Lung (tissue), 12 donors: ENCODE data around the gene RFX5. TPM values are rescaled to one million over a fixed set of nuclear protein-coding genes. Genes with fewer than 3 reads are reported as not detected.

ENCODE experiments used
- ATAC-seq: fragments of 200-7000 bp; cut with Tn5 transposase; one replicate; pipeline ENCODE4 v1.9.1; 2020; ENCODE audit warnings: moderate number of reproducible peaks; ENCODE audit not compliant: insufficient read depth, low FRiP score
- DNase-seq, 3 donors: peaks; one replicate each; pipeline ENCODE4 v3.0.0-alpha.2; 2013 to 2017
- H3K27ac ChIP-seq, 2 donors: one replicate each; pipeline ENCODE4 v1.5.1; 2013; ENCODE audit warnings: mild to moderate bottlenecking in 2 of 2, moderate library complexity in 2 of 2, control low read depth in 1 of 2, inconsistent platforms in 1 of 2, low read depth in 1 of 2, low read length in 1 of 2
- H3K27me3 ChIP-seq, 3 donors: one replicate each; pipeline ENCODE4 v1.5.1; 2013; ENCODE audit warnings: low read length in 2 of 3; ENCODE audit not compliant: control insufficient read depth in 3 of 3, insufficient read depth in 3 of 3
- H3K36me3 ChIP-seq, 4 donors: one replicate each; pipeline ENCODE4 v1.5.1; 2013; ENCODE audit warnings: low read length in 4 of 4, mild to moderate bottlenecking in 1 of 4, moderate library complexity in 1 of 4; ENCODE audit not compliant: control insufficient read depth in 4 of 4, insufficient read depth in 4 of 4
- H3K4me1 ChIP-seq, 5 donors: one replicate each; pipeline ENCODE4 v1.5.1; 2013; ENCODE audit warnings: low read length in 5 of 5, mild to moderate bottlenecking in 2 of 5, moderate library complexity in 1 of 5; ENCODE audit not compliant: control insufficient read depth in 5 of 5, insufficient read depth in 5 of 5
- H3K4me3 ChIP-seq: one replicate; pipeline ENCODE4 v1.5.1; 2013; ENCODE audit warnings: mild to moderate bottlenecking, control low read depth, moderate library complexity
- H3K9ac ChIP-seq, 2 donors: one replicate each; pipeline ENCODE4 v1.5.1; 2013; ENCODE audit warnings: low read length in 2 of 2, control low read depth in 1 of 2; ENCODE audit not compliant: insufficient read depth in 1 of 2
- H3K9me3 ChIP-seq, 4 donors: one replicate each; pipeline ENCODE4 v1.5.1; 2013; ENCODE audit warnings: low read length in 3 of 4, mild to moderate bottlenecking in 1 of 4, moderate library complexity in 1 of 4; ENCODE audit not compliant: control insufficient read depth in 4 of 4, insufficient read depth in 3 of 4
- CTCF ChIP-seq: IDR thresholded peaks from 2 replicates; pipeline ENCODE4 v1.5.1; 2012; ENCODE audit warnings: mild to moderate bottlenecking; ENCODE audit errors: control extremely low read depth, extremely low read depth
- WGBS, 2 donors: extraction: QIAGEN DNeasy Blood & Tissue Kit; methylation state at CpG; one replicate each; pipeline ENCODE4 v1.1.7; 2013; 5-methylcytosine and 5-hydroxymethylcytosine counted together
- polyA plus RNA-seq, 2 donors: library from polyadenylated mRNA; stranded (reverse); fragments of 200-250 nt; gene quantifications; one replicate each; pipeline ENCODE4 v1.2.1, GENCODE V29; 2013
- total RNA-seq, 2 donors: library from RNA; depleted of rRNA in 1 of 2; stranded (reverse); fragments of >200 nt in 1 of 2; gene quantifications; one replicate each; pipeline ENCODE4 v1.2.1, GENCODE V29; 2014 to 2021
- donor health status: control.
- donor health status: control.
- donor health status: Bipolar disorder and iron deficiency.
- donor health status: healthy.
- donor health status: DM: yes; HTN: yes; CAD: no.

RFX5 gene
- total and polyA plus RNA-seq, 4 donors = 16.6 to 40.3 (median 34.6) TPM

GRCh38 chr1:151386002-151386401, 39.0 kb upstream of the RFX5 start:
- ATAC-seq (no peak), DNase-seq (no peak)
- Histone ChIP-seq H3K4me1 (no peaks in the 10 kb centered on the region), H3K27ac (no peak overlapping the region), H3K4me3 (no peak overlapping the region), H3K9ac (no peak overlapping the region), H3K9me3 (no peaks in the 10 kb centered on the region), H3K27me3 (no peaks in the 10 kb centered on the region), H3K36me3 (no peaks in the 10 kb centered on the region)
- 83 to 92% methylated on average over 2 of the region's 2 CpGs for WGBS, 2 donors
- no peak for TF ChIP-seq CTCF

GRCh38 chr1:151384584-151384983, 37.5 kb upstream of the RFX5 start:
- H3K27me3 ChIP-seq = no peaks in the 10 kb centered on the region
- WGBS, 2 donors = 74 to 90% methylated on average over 3 of the region's 3 CpGs
- H3K27ac ChIP-seq = no peak overlapping the region
- ATAC-seq = no peak
- H3K4me3 ChIP-seq = no peak overlapping the region
- no peak for TF ChIP-seq CTCF
- no peak for DNase-seq
- no peaks in the 10 kb centered on the region for H3K36me3 ChIP-seq
- H3K9me3 ChIP-seq = no peaks in the 10 kb centered on the region
- H3K4me1 ChIP-seq = no peaks in the 10 kb centered on the region
- H3K9ac ChIP-seq = no peak overlapping the region

GRCh38 chr1:151377150-151377884, 30.3 kb upstream of the RFX5 start:
- no peak for ATAC-seq
- H3K4me3 ChIP-seq = no peak overlapping the region
- TF ChIP-seq CTCF = no peak
- peaks cover 0 to 9% (median 5%) of the 10 kb centered on the region in 5 donors for H3K4me1 ChIP-seq
- no peak overlapping the region for H3K9ac ChIP-seq
- no peaks in the 10 kb centered on the region for H3K9me3 ChIP-seq
- H3K36me3 ChIP-seq = no peaks in the 10 kb centered on the region
- no peak for DNase-seq
- no peak overlapping the region for H3K27ac ChIP-seq
- H3K27me3 ChIP-seq = no peaks in the 10 kb centered on the region
- 66 to 88% methylated on average over 3 of the region's 3 CpGs for WGBS, 2 donors
